K562 treated with DMSO at 1 percent for 24 hours (cell line): ENCODE measurements around the gene LIAS. TPM values are rescaled to one million over a fixed set of nuclear protein-coding genes. Genes with fewer than 3 reads are reported as not detected.

Experiments
- total RNA-seq: library from RNA; unstranded; fragments of 300-600 nt; gene quantifications from 2 replicates; pipeline ENCODE4 v1.2.3, GENCODE V29; 2022; ENCODE audit warnings: low read depth; ENCODE audit not compliant: insufficient read depth

The LIAS gene
- total RNA-seq = 12.2 and 12.3 TPM in 2 replicates

DNA sequence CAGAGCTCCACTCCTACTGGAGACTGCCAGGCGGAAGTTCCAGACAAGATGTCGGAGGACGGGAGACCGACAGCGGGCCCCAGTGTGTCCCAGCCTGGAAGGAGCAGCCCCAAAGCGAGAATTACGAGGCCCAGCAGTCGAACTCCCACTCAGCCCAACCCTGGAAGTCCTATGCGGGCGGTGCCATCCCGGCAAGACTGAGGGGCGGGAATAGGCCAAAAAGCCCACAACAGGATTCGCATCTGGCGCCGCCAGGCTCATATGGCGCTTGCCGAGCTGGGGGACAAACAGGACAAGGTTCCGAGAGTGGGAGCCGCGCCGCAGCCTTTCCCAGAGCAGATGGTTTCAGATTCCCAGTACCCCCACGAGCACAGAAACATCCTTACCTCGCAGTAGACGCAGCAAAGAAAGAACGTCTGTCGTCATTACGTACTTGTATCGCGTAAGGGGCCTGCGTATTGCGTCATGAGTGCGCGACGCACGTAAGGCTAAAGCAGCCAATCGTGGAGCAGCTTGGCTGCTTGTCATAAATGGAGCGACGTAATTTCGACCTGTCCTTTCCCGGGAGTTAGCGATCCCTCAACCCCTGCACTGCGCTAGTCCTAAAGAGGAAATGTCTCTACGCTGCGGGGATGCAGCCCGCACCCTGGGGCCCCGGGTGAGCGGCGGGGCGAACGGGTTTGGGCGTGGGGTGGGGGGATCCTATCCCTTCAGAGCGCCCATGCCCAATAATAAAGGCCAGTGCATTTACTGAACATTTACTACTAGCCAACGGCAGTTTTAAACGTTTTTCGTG, at the start of gene LIAS, which contains the start of gene RPL9:
Gene LIAS, plus strand, starts transcription at position 552 of the 796 bp plus-strand sequence. Its CDS starts 62 bp downstream, at position 614.
Gene RPL9, minus strand, starts transcription at position 418 of the 796 bp plus-strand sequence. CDS start 483 bp downstream, outside the sequence.

DNA sequence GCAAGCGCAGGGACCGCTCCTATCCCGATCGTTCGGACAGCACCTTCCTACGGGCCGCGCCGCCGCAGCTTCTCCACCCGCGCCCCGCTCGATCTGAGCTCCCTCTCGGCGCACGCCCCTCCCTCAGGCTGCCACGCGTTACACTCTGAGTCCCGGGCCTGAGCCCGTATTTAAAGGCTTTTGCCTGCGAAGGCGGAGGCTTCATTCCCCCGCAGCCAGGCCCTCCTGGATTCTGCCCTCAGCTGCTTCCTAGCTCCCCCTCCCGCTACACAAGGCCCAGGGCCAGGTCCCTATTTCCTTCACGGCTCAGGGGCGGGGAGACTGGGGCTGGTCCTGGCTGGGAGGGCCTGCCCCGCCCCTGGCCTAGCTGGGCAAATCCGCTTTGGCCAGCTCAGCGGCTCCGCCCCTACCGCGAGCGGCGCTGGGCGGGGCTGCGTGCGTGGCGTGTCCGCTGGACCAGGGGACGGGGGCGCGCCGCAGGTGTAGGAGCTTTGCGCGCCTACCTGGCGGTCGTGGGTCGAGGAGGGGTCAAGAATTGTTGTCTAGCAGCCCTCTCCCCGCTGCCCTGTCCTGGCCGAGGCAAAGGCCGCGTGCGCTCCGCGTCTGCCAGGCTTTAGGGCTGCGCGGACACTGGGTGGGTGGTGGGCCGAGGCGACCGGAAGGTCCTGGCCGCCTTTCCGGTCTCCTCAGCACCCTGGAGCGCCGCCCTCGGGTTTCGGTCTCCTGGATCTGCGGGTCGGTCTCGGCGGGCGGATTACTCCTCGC, 68.6 kb downstream of the LIAS start, which contains the start of gene UGDH:
Gene UGDH, minus strand, starts transcription at position 144 of the 765 bp plus-strand sequence. CDS start 5,927 bp downstream, outside the sequence.

Other genes starting within 250 kb of the LIAS start
- 34.5 and 45.0 TPM in 2 replicates for gene RFC1, start 92.7 kb upstream of the LIAS start, total RNA-seq
- not detected in 2 replicates for gene KLB, start 52.1 kb upstream of the LIAS start, total RNA-seq
- gene RPL9, start 134 bp upstream of the LIAS start, total RNA-seq = 2,269 and 2,426 TPM in 2 replicates
- 10.2 and 11.5 TPM in 2 replicates for gene UGDH, start 68.4 kb downstream of the LIAS start, total RNA-seq
- gene SMIM14, start 179.8 kb downstream of the LIAS start, total RNA-seq = 7.9 and 16.1 TPM in 2 replicates
- gene UBE2K, start 239.1 kb downstream of the LIAS start, total RNA-seq = 28.7 and 36.7 TPM in 2 replicates